HEK293T (cell line): ENCODE data around the gene EFCAB6.

ENCODE experiments used
- ARNT ChIP-seq: fragments of 450-650 bp; IDR thresholded peaks from 2 replicates; pipeline ENCODE4 v1.6.1; 2017; ENCODE audit warnings: mild to moderate bottlenecking
- SUZ12 ChIP-seq: fragments of 450-650 bp; IDR thresholded peaks from 2 replicates; pipeline ENCODE4 v1.6.1; 2016; ENCODE audit warnings: mild to moderate bottlenecking
- TARDBP ChIP-seq: fragments of 450-650 bp; IDR thresholded peaks from 2 replicates; pipeline ENCODE4 v1.6.1; 2016

GRCh38 chr22:43528601-43529360 is 283.3 kb downstream of the EFCAB6 start:
- TF ChIP-seq TARDBP, result no peak
- no peak for TF ChIP-seq SUZ12
- TF ChIP-seq ARNT, result no peak
